Psoas muscle (tissue), 8 donors: ENCODE measurements around the gene CKAP5. TPM values are rescaled to one million over a fixed set of nuclear protein-coding genes. Genes with fewer than 3 reads are reported as not detected.

Source experiments
- ATAC-seq, 4 donors: fragments of 200-7000 bp; cut with Tn5 transposase; one replicate each; pipeline ENCODE4 v1.9.1; 2020; ENCODE audit warnings: moderate library complexity in 3 of 4, mild to moderate bottlenecking in 2 of 4
- DNase-seq, 2 donors: peaks; one replicate each; pipeline ENCODE4 v3.0.0-alpha.2; 2020
- H3K27ac ChIP-seq: fragments of 200-600 bp; one replicate; pipeline ENCODE4 v1.8.0; 2022
- H3K27me3 ChIP-seq, 3 donors: fragments of 200-600 bp in 1 of 3; one replicate each; pipeline versions ENCODE4 v1.6.1 to v1.8.0; 2013 to 2022; ENCODE audit warnings: low read length in 2 of 3, mild to moderate bottlenecking in 2 of 3, moderate library complexity in 1 of 3; ENCODE audit not compliant: insufficient read depth in 3 of 3
- H3K36me3 ChIP-seq, 2 donors: fragments of 200-600 bp in 1 of 2; one replicate each; pipeline versions ENCODE4 v1.6.1 to v1.8.0; 2013 to 2022; ENCODE audit warnings: low read depth in 1 of 2, mild to moderate bottlenecking in 1 of 2, moderate library complexity in 1 of 2; ENCODE audit not compliant: insufficient read depth in 1 of 2
- H3K4me1 ChIP-seq: fragments of 200-600 bp; one replicate; pipeline ENCODE4 v1.8.0; 2022
- H3K4me3 ChIP-seq: fragments of 200-600 bp; one replicate; pipeline ENCODE4 v1.8.0; 2022; ENCODE audit warnings: mild to moderate bottlenecking
- H3K9me3 ChIP-seq: fragments of 200-600 bp; one replicate; pipeline ENCODE4 v1.8.0; 2022
- CTCF ChIP-seq: fragments of 200-600 bp; IDR thresholded peaks from one replicate; pipeline ENCODE4 v1.8.0; 2022; ENCODE audit warnings: antibody characterized with exemption
- WGBS, 3 donors: extraction: QIAGEN DNeasy Blood & Tissue Kit; methylation state at CpG; one replicate each; pipeline versions ENCODE4 v1.1.6 to v1.1.7; 2013; 5-methylcytosine and 5-hydroxymethylcytosine counted together
- intact Hi-C, 2 donors: fragments of 100-400 bp; cut with DNase I; formaldehyde crosslinking; loops; one replicate each; pipeline versions ENCODE4 v1.11.0 to v1.14.2; 2022
- polyA plus RNA-seq, 3 donors: library from polyadenylated mRNA; stranded (reverse); fragments of 200-250 nt; gene quantifications; one replicate each; pipeline ENCODE4 v1.2.3, GENCODE V29; 2013
- total RNA-seq, 4 donors: library from RNA; stranded (reverse); fragmentation: NEBNext Ultra II Directional in 2 of 4; extraction: Animal tissue kit (Norgen Biotek cat#: 25700) in 2 of 4; gene quantifications; one replicate each; pipeline versions ENCODE4 v1.2.1 to v1.2.4, GENCODE V29; 2021 to 2023
- donor health status: healthy with polysubstance abuse.
- donor health status: DM: no; HTN: no; CAD: no; lungs with moderate emphysema.
- donor health status: Bipolar disorder and iron deficiency.
- donor health status: healthy.
- donor health status: DM: yes; HTN: yes; CAD: no.
- donor health status: DM: no; HTN: no; CAD: no.
- donor health status: DM: no; HTN: no; CAD: no.
- donor health status: DM: yes; HTN: yes; CAD: no.

Gene CKAP5
- total and polyA plus RNA-seq, 7 donors: 21.0 to 160 (median 86.4) TPM

GRCh38 chr11:46877580-46877979 lies 31.5 kb upstream of the CKAP5 start:
- no peaks in the 10 kb centered on the region for H3K27me3 ChIP-seq
- intact Hi-C loops: loop anchor here in 1 of 2 donors (10.0 kb wide), 1 partner anchor 103 kb away; no protein-coding TSS in a partner anchor
- WGBS, 3 donors: 98 to 100% (median 100%) methylated on average over 1 of the region's 1 CpG
- H3K36me3 ChIP-seq: peaks cover 12 to 100% of the 10 kb centered on the region in 2 donors
- H3K9me3 ChIP-seq: no peaks in the 10 kb centered on the region
- DNase-seq (no peak), ATAC-seq (no peak)
- H3K4me1 ChIP-seq: no peaks in the 10 kb centered on the region
- no peak overlapping the region for H3K27ac ChIP-seq
- no peak overlapping the region for H3K4me3 ChIP-seq
- TF ChIP-seq CTCF: no peak

GRCh38 chr11:46876471-46876870 lies 30.4 kb upstream of the CKAP5 start:
- Histone ChIP-seq H3K4me3 (no peak overlapping the region), H3K27ac (no peak overlapping the region), H3K4me1 (no peaks in the 10 kb centered on the region), H3K36me3 (peaks cover 9 to 100% of the 10 kb centered on the region in 2 donors), H3K9me3 (no peaks in the 10 kb centered on the region), H3K27me3 (no peaks in the 10 kb centered on the region)
- DNase-seq (no peak), ATAC-seq (no peak)
- intact Hi-C loops: loop anchor here in 1 of 2 donors (10.0 kb wide), 1 partner anchor 102 kb away; no protein-coding TSS in a partner anchor
- WGBS, 3 donors: 89 to 95% (median 92%) methylated on average over 11 of the region's 11 CpGs
- no peak for TF ChIP-seq CTCF

GRCh38 chr11:46874586-46874985 lies 28.5 kb upstream of the CKAP5 start:
- intact Hi-C loops: loop anchor here in 1 of 2 donors (10.0 kb wide), 1 partner anchor 100 kb away; no protein-coding TSS in a partner anchor
- no peak overlapping the region for H3K4me3 ChIP-seq
- H3K36me3 ChIP-seq: peaks cover 14 to 100% of the 10 kb centered on the region in 2 donors
- no peaks in the 10 kb centered on the region for H3K27me3 ChIP-seq
- DNase-seq: no peak
- H3K9me3 ChIP-seq: no peaks in the 10 kb centered on the region
- WGBS, 3 donors: 90 to 98% (median 95%) methylated on average over 6 of the region's 6 CpGs
- TF ChIP-seq CTCF: no peak
- no peak overlapping the region for H3K27ac ChIP-seq
- H3K4me1 ChIP-seq: no peaks in the 10 kb centered on the region
- ATAC-seq: no peak

GRCh38 chr11:46868912-46869311 lies 22.8 kb upstream of the CKAP5 start:
- WGBS, 3 donors: 90 to 94% (median 91%) methylated on average over 6 of the region's 6 CpGs
- no peak for ATAC-seq

More at GRCh38 chr11:46868912-46869311, 22.8 kb upstream of the CKAP5 start:
- H3K9me3 ChIP-seq: no peaks in the 10 kb centered on the region
- H3K4me3 ChIP-seq: no peak overlapping the region
- no peak for DNase-seq
- H3K27ac ChIP-seq: no peak overlapping the region
- no peaks in the 10 kb centered on the region for H3K4me1 ChIP-seq
- H3K27me3 ChIP-seq: no peaks in the 10 kb centered on the region
- peaks cover 16 to 100% of the 10 kb centered on the region in 2 donors for H3K36me3 ChIP-seq
- TF ChIP-seq CTCF: no peak
- intact Hi-C loops: no loop called here
